H9 (cell line): ENCODE data around the gene CER1. TPM values are rescaled to one million over a fixed set of nuclear protein-coding genes. Genes with fewer than 3 reads are reported as not detected.

ENCODE experiments used
- DNase-seq: peaks from one replicate; pipeline ENCODE4 v3.0.0-alpha.2; 2017
- H2AFZ ChIP-seq: one replicate; pipeline ENCODE4 v1.6.1; 2013; ENCODE audit warnings: mild to moderate bottlenecking, low read length, control low read depth, moderate library complexity
- H2AK5ac ChIP-seq: 2 replicates; pipeline ENCODE4 v1.6.1; 2013; ENCODE audit warnings: low read length, control low read depth, mixed read lengths; ENCODE audit not compliant: insufficient read length
- H2BK120ac ChIP-seq: one replicate; pipeline ENCODE4 v1.6.1; 2013; ENCODE audit warnings: low read depth, mild to moderate bottlenecking, low read length, control low read depth, inconsistent platforms; ENCODE audit not compliant: poor library complexity, severe bottlenecking
- H2BK12ac ChIP-seq: 2 replicates; pipeline ENCODE4 v1.6.1; 2013; ENCODE audit warnings: low read length, control low read depth, mixed read lengths, low read depth; ENCODE audit not compliant: insufficient read length
- H2BK15ac ChIP-seq: 2 replicates; pipeline ENCODE4 v1.6.1; 2013; ENCODE audit warnings: low read depth, low read length, control low read depth
- H2BK20ac ChIP-seq: one replicate; pipeline ENCODE4 v1.6.1; 2013; ENCODE audit warnings: low read depth, mild to moderate bottlenecking, low read length, control low read depth, inconsistent platforms; ENCODE audit not compliant: poor library complexity, severe bottlenecking
- H2BK5ac ChIP-seq: 2 replicates; pipeline ENCODE4 v1.6.1; 2013; ENCODE audit warnings: low read length, control low read depth, mixed read lengths; ENCODE audit not compliant: insufficient read length
- H3K14ac ChIP-seq: 2 replicates; pipeline ENCODE4 v1.6.1; 2013; ENCODE audit warnings: low read length, control low read depth; ENCODE audit not compliant: insufficient read depth
- H3K18ac ChIP-seq: 2 replicates; pipeline ENCODE4 v1.6.1; 2013; ENCODE audit warnings: low read depth, mild to moderate bottlenecking, mixed read lengths, low read length, control low read depth; ENCODE audit not compliant: insufficient read length
- H3K23ac ChIP-seq: 2 replicates; pipeline ENCODE4 v1.6.1; 2013; ENCODE audit warnings: low read length, control low read depth, mixed read lengths, low read depth; ENCODE audit not compliant: insufficient read length
- H3K23me2 ChIP-seq: 2 replicates; pipeline ENCODE4 v1.6.1; 2013; ENCODE audit warnings: low read depth, mild to moderate bottlenecking, mixed read lengths, low read length, control low read depth; ENCODE audit not compliant: insufficient read length, poor library complexity, severe bottlenecking
- H3K27ac ChIP-seq: 2 replicates; pipeline ENCODE4 v1.5.1; 2013; ENCODE audit warnings: low read length, control low read depth, mixed read lengths, low read depth; ENCODE audit not compliant: insufficient read length
- H3K27me3 ChIP-seq: 2 replicates; pipeline ENCODE4 v1.6.1; 2013; ENCODE audit warnings: low read length, control low read depth, inconsistent platforms; ENCODE audit not compliant: insufficient read depth
- H3K4ac ChIP-seq: 2 replicates; pipeline ENCODE4 v1.6.1; 2013; ENCODE audit warnings: low read depth, mild to moderate bottlenecking, control low read depth, inconsistent platforms, low read length, moderate library complexity
- H3K4me1 ChIP-seq: 2 replicates; pipeline ENCODE4 v1.6.1; 2013; ENCODE audit warnings: low read length, control low read depth, inconsistent platforms; ENCODE audit not compliant: insufficient read depth
- H3K4me2 ChIP-seq: 2 replicates; pipeline ENCODE4 v1.6.1; 2013; ENCODE audit warnings: low read length, control low read depth, mixed read lengths; ENCODE audit not compliant: insufficient read length, insufficient read depth
- H3K56ac ChIP-seq: 2 replicates; pipeline ENCODE4 v1.6.1; 2013; ENCODE audit warnings: low read depth, mild to moderate bottlenecking, mixed read lengths, low read length, control low read depth; ENCODE audit not compliant: insufficient read length
- H3K79me1 ChIP-seq: 2 replicates; pipeline ENCODE4 v1.6.1; 2013; ENCODE audit warnings: low read depth, mild to moderate bottlenecking, moderate library complexity, low read length, control low read depth, inconsistent platforms; ENCODE audit not compliant: insufficient read depth, poor library complexity, severe bottlenecking
- H3K79me2 ChIP-seq: 2 replicates; pipeline ENCODE4 v1.6.1; 2013; ENCODE audit warnings: low read length, control low read depth, inconsistent platforms; ENCODE audit not compliant: insufficient read depth
- H3K9ac ChIP-seq: 2 replicates; pipeline ENCODE4 v1.6.1; 2013; ENCODE audit warnings: low read length, control low read depth, mixed read lengths; ENCODE audit not compliant: insufficient read length; ENCODE audit errors: extremely low read depth
- H3K9me3 ChIP-seq: one replicate; pipeline ENCODE4 v1.6.1; 2013; ENCODE audit warnings: low read depth, low read length, inconsistent platforms; ENCODE audit not compliant: control insufficient read depth
- H3T11ph ChIP-seq: one replicate; pipeline ENCODE4 v1.6.1; 2013; ENCODE audit warnings: mild to moderate bottlenecking, low read length, control low read depth, inconsistent platforms
- H4K20me1 ChIP-seq: one replicate; pipeline ENCODE4 v1.6.1; 2013; ENCODE audit not compliant: control insufficient read depth, insufficient read length, insufficient read depth
- H4K5ac ChIP-seq: 2 replicates; pipeline ENCODE4 v1.6.1; 2013; ENCODE audit warnings: low read depth, mild to moderate bottlenecking, mixed read lengths, low read length, control low read depth; ENCODE audit not compliant: insufficient read length
- H4K8ac ChIP-seq: replicated peaks from 2 replicates; pipeline ENCODE4 v1.6.1; 2013; ENCODE audit warnings: low read length, control low read depth, mixed read lengths, low read depth; ENCODE audit not compliant: insufficient read length
- H4K91ac ChIP-seq: 2 replicates; pipeline ENCODE4 v1.6.1; 2013; ENCODE audit warnings: low read depth, mild to moderate bottlenecking, moderate library complexity, mixed read lengths, low read length, control low read depth; ENCODE audit not compliant: insufficient read length
- H3K27ac Mint-ChIP-seq, 3 experiments: 2 replicates in 2 of 3; 3 replicates in 1 of 3; pipeline ENCODE4 v1.8.0; 2020 to 2021; ENCODE audit warnings: mixed read lengths in 3 of 3, mild to moderate bottlenecking in 1 of 3, moderate library complexity in 1 of 3
- H3K27me3 Mint-ChIP-seq: 2 replicates; pipeline ENCODE4 v1.8.0; 2021; ENCODE audit warnings: low read depth, mild to moderate bottlenecking, moderate library complexity, mixed read lengths
- H3K36me3 Mint-ChIP-seq, 3 experiments: 2 replicates in 2 of 3; 3 replicates in 1 of 3; pipeline ENCODE4 v1.8.0; 2020 to 2021; ENCODE audit warnings: low read depth in 3 of 3, mixed read lengths in 3 of 3; ENCODE audit not compliant: insufficient read depth in 1 of 3
- H3K4me1 Mint-ChIP-seq, 2 experiments: 2 replicates each; pipeline ENCODE4 v1.8.0; 2020; ENCODE audit warnings: mixed read lengths in 2 of 2
- H3K4me3 Mint-ChIP-seq, 2 experiments: 2 replicates in 1 of 2; 3 replicates in 1 of 2; pipeline ENCODE4 v1.8.0; 2020 to 2021; ENCODE audit warnings: mild to moderate bottlenecking in 2 of 2, mixed read lengths in 2 of 2, moderate library complexity in 1 of 2
- H3K9me3 Mint-ChIP-seq, 2 experiments: 2 replicates in 1 of 2; 3 replicates in 1 of 2; pipeline ENCODE4 v1.8.0; 2020; ENCODE audit warnings: mild to moderate bottlenecking in 2 of 2, mixed read lengths in 2 of 2, moderate library complexity in 1 of 2
- WGBS: extraction: QIAGEN DNeasy Blood & Tissue Kit; methylation state at CpG from one replicate; pipeline ENCODE4 v1.1.7; 2013; ENCODE audit warnings: missing lambda C conversion rate, low lambda C conversion rate, mixed read lengths; ENCODE audit not compliant: insufficient read length; ENCODE audit errors: extremely low coverage; 5-methylcytosine and 5-hydroxymethylcytosine counted together
- total RNA-seq: library from RNA; stranded (reverse); gene quantifications from 2 replicates; pipeline ENCODE4 v1.2.1, GENCODE V29; 2021
- TF ChIP-seq, protein P1 (sequence below): fragments of 200-600 bp; sonication (generic); conservative IDR thresholded peaks from 3 replicates; pipeline ENCODE4 v1.8.0; 2021; ENCODE audit warnings: antibody characterized with exemption, mild to moderate bottlenecking

CER1 gene
- total RNA-seq, 1 experiment from 2014 or later = 22.3 TPM

DNA sequence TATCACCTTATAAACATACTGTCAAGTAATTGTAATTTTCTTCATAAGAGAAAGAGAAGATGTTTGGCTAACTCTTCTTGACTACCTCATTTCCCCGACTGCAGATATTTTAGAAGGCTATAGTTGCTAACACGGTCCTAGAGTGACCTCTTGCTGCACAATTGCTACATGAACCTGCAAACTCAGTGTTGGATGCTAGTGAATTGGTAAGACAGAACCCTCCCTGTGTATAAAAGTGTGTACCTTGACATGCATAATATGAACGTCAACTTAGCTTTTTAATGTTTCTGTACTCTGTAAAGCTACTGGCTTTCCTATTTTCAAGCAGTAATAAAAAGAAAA lies 46.7 kb upstream of the CER1 start:
- H3K14ac ChIP-seq = no peak overlapping the region
- no peak overlapping the region for H3K4me2 ChIP-seq
- H4K91ac ChIP-seq = no peak overlapping the region
- Mint-ChIP-seq H3K4me1 (peaks cover 6 to 7% of the 10 kb centered on the region in 2 experiments; a peak in 3 of 4 replicates), H3K27me3 (no peaks in the 10 kb centered on the region), H3K36me3 (peaks cover 0 to under 1% (median 0%) of the 10 kb centered on the region in 3 experiments; a peak in 1 of 7 replicates), H3K4me3 (no peak overlapping the region), H3K27ac (no peak overlapping the region; a peak in 1 of 7 replicates), H3K9me3 (no peaks in the 10 kb centered on the region)
- no peak overlapping the region for H3K18ac ChIP-seq
- WGBS = no CpG with 5 or more reads among the region's 3 CpGs
- no peak overlapping the region for H3K4ac ChIP-seq
- H3K27ac ChIP-seq = no peak overlapping the region
- H4K20me1 ChIP-seq = no peaks in the 10 kb centered on the region
- no peak overlapping the region for H3K23ac ChIP-seq
- no peak overlapping the region for H4K8ac ChIP-seq
- H3K9me3 ChIP-seq = no peaks in the 10 kb centered on the region
- no peak overlapping the region for H2AK5ac ChIP-seq
- H3K79me2 ChIP-seq = no peaks in the 10 kb centered on the region
- no peak overlapping the region for H4K5ac ChIP-seq
- no peak overlapping the region for H3K56ac ChIP-seq
- 0 out of 2 replicates have a peak, but pooled peaks cover 3% of the 10 kb centered on the region for H3K4me1 ChIP-seq
- no peak overlapping the region for H3T11ph ChIP-seq
- H2BK120ac ChIP-seq = no peak overlapping the region
- H2BK12ac ChIP-seq = no peak overlapping the region
- TF ChIP-seq, protein P1, sequence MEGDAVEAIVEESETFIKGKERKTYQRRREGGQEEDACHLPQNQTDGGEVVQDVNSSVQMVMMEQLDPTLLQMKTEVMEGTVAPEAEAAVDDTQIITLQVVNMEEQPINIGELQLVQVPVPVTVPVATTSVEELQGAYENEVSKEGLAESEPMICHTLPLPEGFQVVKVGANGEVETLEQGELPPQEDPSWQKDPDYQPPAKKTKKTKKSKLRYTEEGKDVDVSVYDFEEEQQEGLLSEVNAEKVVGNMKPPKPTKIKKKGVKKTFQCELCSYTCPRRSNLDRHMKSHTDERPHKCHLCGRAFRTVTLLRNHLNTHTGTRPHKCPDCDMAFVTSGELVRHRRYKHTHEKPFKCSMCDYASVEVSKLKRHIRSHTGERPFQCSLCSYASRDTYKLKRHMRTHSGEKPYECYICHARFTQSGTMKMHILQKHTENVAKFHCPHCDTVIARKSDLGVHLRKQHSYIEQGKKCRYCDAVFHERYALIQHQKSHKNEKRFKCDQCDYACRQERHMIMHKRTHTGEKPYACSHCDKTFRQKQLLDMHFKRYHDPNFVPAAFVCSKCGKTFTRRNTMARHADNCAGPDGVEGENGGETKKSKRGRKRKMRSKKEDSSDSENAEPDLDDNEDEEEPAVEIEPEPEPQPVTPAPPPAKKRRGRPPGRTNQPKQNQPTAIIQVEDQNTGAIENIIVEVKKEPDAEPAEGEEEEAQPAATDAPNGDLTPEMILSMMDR = peak; percentile 70
- H3K27me3 ChIP-seq = no peaks in the 10 kb centered on the region
- DNase-seq = no peak
- H3K79me1 ChIP-seq = no peaks in the 10 kb centered on the region
- no peaks in the 10 kb centered on the region for H3K23me2 ChIP-seq
- no peak overlapping the region for H2BK15ac ChIP-seq
- no peak overlapping the region for H2BK5ac ChIP-seq
- no peak overlapping the region for H3K9ac ChIP-seq
- H2BK20ac ChIP-seq = no peak overlapping the region
- H2AFZ ChIP-seq = no peak overlapping the region
